HG03520 (cell line): ENCODE results near the gene ARHGEF1.
"Not testable (repeated sequence)": the region's sequence is repeated elsewhere in the genome, so short reads cannot be mapped to it uniquely, and the experiment has no call there.

Source experiments
- ATAC-seq: cut with Tn5 transposase; IDR thresholded peaks from one replicate; pipeline ENCODE4 v1.9.1; 2021; ENCODE audit warnings: mild to moderate bottlenecking, moderate library complexity; ENCODE audit not compliant: unreplicated experiment

ARHGEF1 gene

GRCh38 chr19:41861846-41862245 lies 21.1 kb upstream of the ARHGEF1 start:
- ATAC-seq: no peak

- ATAC-seq: no peak
These were observed 20.5 kb upstream of the ARHGEF1 start for GRCh38 chr19:41862445-41862986.

- no peak for ATAC-seq
These were observed 19.6 kb upstream of the ARHGEF1 start for GRCh38 chr19:41863209-41863931.

GRCh38 chr19:41864374-41864773 lies 18.6 kb upstream of the ARHGEF1 start:
- no peak for ATAC-seq

- no peak for ATAC-seq
These were observed 16.7 kb upstream of the ARHGEF1 start for GRCh38 chr19:41866284-41866683.

- no peak for ATAC-seq
These were observed 14.6 kb upstream of the ARHGEF1 start for GRCh38 chr19:41868120-41868988.

GRCh38 chr19:41868989-41869300 lies 14.0 kb upstream of the ARHGEF1 start:
- no peak for ATAC-seq

- ATAC-seq: no peak
These were observed 13.5 kb upstream of the ARHGEF1 start for GRCh38 chr19:41869374-41869955.

GRCh38 chr19:41870401-41870873 lies 12.5 kb upstream of the ARHGEF1 start:
- ATAC-seq: no peak

- ATAC-seq: peak; percentile 42
These were observed 11.2 kb upstream of the ARHGEF1 start for GRCh38 chr19:41871573-41872383.

GRCh38 chr19:41872384-41872774 lies 10.6 kb upstream of the ARHGEF1 start:
- ATAC-seq: no peak

GRCh38 chr19:41872775-41873647 lies 10.0 kb upstream of the ARHGEF1 start:
- ATAC-seq: no peak

GRCh38 chr19:41875973-41876372 lies 7.0 kb upstream of the ARHGEF1 start:
- not testable (repeated sequence) for ATAC-seq

GRCh38 chr19:41876847-41877832 lies 5.8 kb upstream of the ARHGEF1 start, which contains the start of gene CD79A:
CD79A (plus strand) TSS chr19:41877279; CDS start chr19:41877305, 26 bp downstream.
- peak; percentile 51 for ATAC-seq

- ATAC-seq: no peak
These were observed 4.8 kb upstream of the ARHGEF1 start for GRCh38 chr19:41877916-41878905.

- ATAC-seq: no peak
These were observed 3.9 kb upstream of the ARHGEF1 start for GRCh38 chr19:41879080-41879479.

- no peak for ATAC-seq
These were observed 3.2 kb upstream of the ARHGEF1 start for GRCh38 chr19:41879670-41880328.
